H1 (cell line): ENCODE data around the gene C14orf93. TPM values are rescaled to one million over a fixed set of nuclear protein-coding genes. Genes with fewer than 3 reads are reported as not detected.
A peak's percentile ranks its signal among the peaks of the same experiment; 100 is the strongest.

Experiments used
- BRCA1 ChIP-seq: IDR thresholded peaks from 2 replicates; pipeline ENCODE4 v1.6.1; 2012; ENCODE audit warnings: low read depth, low read length, improper control_type of control experiment
- CBX5 ChIP-seq: fragments of 300-800, 300-1000 bp; sonication (generic); IDR thresholded peaks from 2 replicates; pipeline ENCODE4 v1.7.1; 2016; ENCODE audit warnings: antibody characterized with exemption, low read length, low read depth
- CHD7 ChIP-seq: fragments of 300-600 bp; sonication (generic); IDR thresholded peaks from 2 replicates; pipeline ENCODE4 v1.7.1; 2012; ENCODE audit warnings: low read length, moderate library complexity, mild to moderate bottlenecking, inconsistent platforms; ENCODE audit not compliant: insufficient replicate concordance
- E2F6 ChIP-seq: IDR thresholded peaks from 2 replicates; pipeline ENCODE4 v1.6.1; 2012; ENCODE audit warnings: inconsistent platforms
- HDAC2 ChIP-seq, 2 experiments: fragments of 300-600 bp in 1 of 2; sonication (generic) in 1 of 2; IDR thresholded peaks; 2 replicates each; pipeline ENCODE4 v1.6.1; 2011 to 2012; ENCODE audit warnings: low read depth in 2 of 2, low read length in 2 of 2, mild to moderate bottlenecking in 2 of 2, moderate library complexity in 2 of 2, borderline replicate concordance in 1 of 2, inconsistent platforms in 1 of 2
- RXRA ChIP-seq: IDR thresholded peaks from 2 replicates; pipeline ENCODE4 v1.6.1; 2011; ENCODE audit warnings: low read depth, mild to moderate bottlenecking, low read length, moderate library complexity; ENCODE audit not compliant: insufficient read depth
- SIRT6 ChIP-seq: IDR thresholded peaks from one replicate; pipeline ENCODE4 v1.7.1; 2012; ENCODE audit warnings: low read length, inconsistent platforms
- SP4 ChIP-seq: IDR thresholded peaks from 2 replicates; pipeline ENCODE4 v1.6.1; 2012; ENCODE audit warnings: low read length, inconsistent platforms
- SRF ChIP-seq: IDR thresholded peaks from 2 replicates; pipeline ENCODE4 v1.6.1; 2011; ENCODE audit warnings: mild to moderate bottlenecking, low read depth, low read length, moderate library complexity
- polyA plus RNA-seq, 7 experiments: library from polyadenylated mRNA; depleted of rRNA in 3 of 7; stranded (reverse) in 5 of 7; unstranded in 2 of 7; fragments of >200 nt in 5 of 7; fragments of 200-250 nt in 2 of 7; gene quantifications; 1 replicate in 5 of 7; 2 replicates in 1 of 7; 4 replicates in 1 of 7; pipeline versions ENCODE4 v1.2.1 to v1.2.3, GENCODE V29; 2011 to 2013; ENCODE audit warnings: missing spikeins in 2 of 7, mixed read lengths in 2 of 7
- total RNA-seq: library from RNA; stranded (reverse); fragmentation: NEBNext Ultra II Directional; extraction: Animal tissue kit (Norgen Biotek cat#: 25700); gene quantifications from 2 replicates; pipeline ENCODE4 v1.2.1, GENCODE V29; 2021

Gene C14orf93
- total and polyA plus RNA-seq, 2 of the 8 experiments (the other 6 are each of a cell fraction or from before 2014, with no cell fraction given): 7.8 to 8.2 TPM

- TF ChIP-seq CBX5: no peak
- no peak for TF ChIP-seq RXRA
- TF ChIP-seq SP4: no peak; the same call in 1 of the 2 replicates
- no peak for TF ChIP-seq SIRT6
- no peak for TF ChIP-seq CHD7
- no peak for TF ChIP-seq SRF
- TF ChIP-seq BRCA1: no peak; the same call in 1 of the 2 replicates
- peak in 1 of 2 experiments; percentile 85; a peak in 1 of 4 replicates for TF ChIP-seq HDAC2 (IDR thresholded peaks at IDR 0.05; ENCODE audit: borderline replicate concordance in 1 of 2, low read depth in 2 of 2, low read length in 2 of 2)
- TF ChIP-seq E2F6: peak; percentile 94
These were observed 3.2 kb downstream of the C14orf93 start (continued) for GRCh38 chr14:23006544-23007419.
